ENCODE measurements around the gene TKFC. TPM values are rescaled to one million over a fixed set of nuclear protein-coding genes. Genes with fewer than 3 reads are reported as not detected.

The TKFC gene
- total RNA-seq, 4 donors from 2014 or later: 6.7 to 14.8 (median 11.8) TPM

DNA sequence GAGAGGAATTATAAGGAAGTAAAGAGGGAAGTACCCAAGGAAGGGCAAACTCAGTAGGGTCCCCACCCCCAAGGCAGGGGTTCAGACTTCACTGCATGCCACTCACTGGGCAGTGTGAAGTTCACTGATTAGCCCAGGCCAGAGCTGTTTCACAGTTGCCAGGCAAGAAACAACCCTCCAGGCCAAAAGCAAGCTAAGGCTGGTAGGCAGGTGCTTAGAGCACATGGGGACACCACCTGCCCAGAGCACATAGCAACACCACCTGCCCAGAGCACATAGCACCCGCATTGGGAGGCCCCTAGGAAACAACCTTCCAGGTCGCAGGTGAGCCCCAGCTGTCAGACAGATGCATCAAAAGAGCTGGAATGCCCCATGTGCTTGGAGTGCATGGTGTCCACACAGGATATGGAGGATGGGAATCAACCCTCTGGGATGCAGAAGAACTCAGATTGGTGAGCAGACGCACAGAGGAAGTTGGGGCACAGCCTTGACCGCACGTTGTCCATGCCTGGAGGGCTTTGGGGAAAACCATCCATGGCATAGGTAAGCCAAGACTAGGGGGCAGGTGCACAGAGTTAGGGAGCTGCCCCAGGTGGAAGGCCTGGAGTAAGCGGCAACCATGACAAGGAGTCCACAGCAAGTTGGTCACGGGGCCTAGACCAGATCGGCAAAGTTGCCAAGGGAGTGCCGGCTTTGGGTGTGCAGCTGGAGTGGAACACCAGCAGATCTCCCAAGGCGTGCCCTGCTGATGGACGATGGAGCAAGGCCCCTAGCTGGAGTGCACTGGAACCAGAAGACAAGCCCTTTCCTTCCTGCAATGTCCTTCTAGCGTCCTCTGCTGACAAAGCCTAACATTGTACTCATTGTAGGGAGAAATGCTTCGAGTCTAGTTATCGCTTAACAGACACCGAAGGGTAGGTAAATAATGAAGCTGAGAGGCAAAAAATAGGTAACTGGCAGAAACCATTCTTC lies 51.5 kb downstream of the TKFC start:
- no peak for DNase-seq
- H3K4me1 ChIP-seq: peaks cover under 1 to 6% of the 10 kb centered on the region in 2 donors
- in situ Hi-C loops (cut with MboI; ENCODE audit: low sequenced_read_pairs in 4 of 4) (loop anchor here (5.0 kb wide), 1 partner anchor 47 kb away; no protein-coding TSS in a partner anchor), intact Hi-C loops (cut with DNase I; ENCODE audit: low total_unique reads) (loop anchor here (1.0 kb wide), 1 partner anchor 48 kb away; no protein-coding TSS in a partner anchor)
- no peaks in the 10 kb centered on the region for H3K9me3 ChIP-seq
- ATAC-seq: peak in 1 of 2 donors; percentile 17
- no peak overlapping the region for H3K4me3 ChIP-seq
- H3K27me3 ChIP-seq: no peaks in the 10 kb centered on the region
- TF ChIP-seq, protein P1, sequence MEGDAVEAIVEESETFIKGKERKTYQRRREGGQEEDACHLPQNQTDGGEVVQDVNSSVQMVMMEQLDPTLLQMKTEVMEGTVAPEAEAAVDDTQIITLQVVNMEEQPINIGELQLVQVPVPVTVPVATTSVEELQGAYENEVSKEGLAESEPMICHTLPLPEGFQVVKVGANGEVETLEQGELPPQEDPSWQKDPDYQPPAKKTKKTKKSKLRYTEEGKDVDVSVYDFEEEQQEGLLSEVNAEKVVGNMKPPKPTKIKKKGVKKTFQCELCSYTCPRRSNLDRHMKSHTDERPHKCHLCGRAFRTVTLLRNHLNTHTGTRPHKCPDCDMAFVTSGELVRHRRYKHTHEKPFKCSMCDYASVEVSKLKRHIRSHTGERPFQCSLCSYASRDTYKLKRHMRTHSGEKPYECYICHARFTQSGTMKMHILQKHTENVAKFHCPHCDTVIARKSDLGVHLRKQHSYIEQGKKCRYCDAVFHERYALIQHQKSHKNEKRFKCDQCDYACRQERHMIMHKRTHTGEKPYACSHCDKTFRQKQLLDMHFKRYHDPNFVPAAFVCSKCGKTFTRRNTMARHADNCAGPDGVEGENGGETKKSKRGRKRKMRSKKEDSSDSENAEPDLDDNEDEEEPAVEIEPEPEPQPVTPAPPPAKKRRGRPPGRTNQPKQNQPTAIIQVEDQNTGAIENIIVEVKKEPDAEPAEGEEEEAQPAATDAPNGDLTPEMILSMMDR (IDR thresholded peaks at IDR 0.05 in 4 of 5, conservative IDR thresholded peaks at IDR 0.05 in 1 of 5): no peak
- H3K27ac ChIP-seq: no peak overlapping the region
- no peaks in the 10 kb centered on the region for H3K36me3 ChIP-seq

DNA sequence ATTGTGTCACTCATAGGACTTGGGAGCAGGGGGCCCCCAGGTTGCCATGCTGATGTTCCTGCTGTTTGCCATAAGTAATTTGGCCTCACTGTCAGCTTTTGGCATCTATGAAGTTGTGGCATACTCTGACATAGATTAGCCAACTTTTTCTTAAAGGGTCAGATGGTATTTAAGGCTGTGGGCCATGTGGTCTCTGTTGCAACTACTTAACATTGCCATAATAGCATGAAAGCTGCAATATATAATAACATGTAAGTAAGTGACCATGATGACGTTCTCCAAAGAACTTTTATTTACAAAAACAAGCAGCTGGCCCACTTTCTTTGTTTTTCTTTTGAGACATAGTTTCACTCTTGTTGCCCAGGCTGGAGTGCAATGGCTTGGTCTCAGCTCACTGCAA lies 57.1 kb downstream of the TKFC start:
- Histone ChIP-seq H3K4me1 (peaks cover 15 to 18% of the 10 kb centered on the region in 2 donors), H3K27ac (no peak overlapping the region), H3K9me3 (no peaks in the 10 kb centered on the region), H3K36me3 (peaks cover 0 to 12% of the 10 kb centered on the region in 2 donors), H3K27me3 (no peaks in the 10 kb centered on the region), H3K4me3 (no peak overlapping the region)
- intact Hi-C loops (cut with DNase I; ENCODE audit: low total_unique reads): no loop called here
- TF ChIP-seq POLR2A (IDR thresholded peaks at IDR 0.05): no peak
- in situ Hi-C loops (cut with MboI; ENCODE audit: low sequenced_read_pairs in 4 of 4): no loop called here
- ATAC-seq (no peak), DNase-seq (no peak)

DNA sequence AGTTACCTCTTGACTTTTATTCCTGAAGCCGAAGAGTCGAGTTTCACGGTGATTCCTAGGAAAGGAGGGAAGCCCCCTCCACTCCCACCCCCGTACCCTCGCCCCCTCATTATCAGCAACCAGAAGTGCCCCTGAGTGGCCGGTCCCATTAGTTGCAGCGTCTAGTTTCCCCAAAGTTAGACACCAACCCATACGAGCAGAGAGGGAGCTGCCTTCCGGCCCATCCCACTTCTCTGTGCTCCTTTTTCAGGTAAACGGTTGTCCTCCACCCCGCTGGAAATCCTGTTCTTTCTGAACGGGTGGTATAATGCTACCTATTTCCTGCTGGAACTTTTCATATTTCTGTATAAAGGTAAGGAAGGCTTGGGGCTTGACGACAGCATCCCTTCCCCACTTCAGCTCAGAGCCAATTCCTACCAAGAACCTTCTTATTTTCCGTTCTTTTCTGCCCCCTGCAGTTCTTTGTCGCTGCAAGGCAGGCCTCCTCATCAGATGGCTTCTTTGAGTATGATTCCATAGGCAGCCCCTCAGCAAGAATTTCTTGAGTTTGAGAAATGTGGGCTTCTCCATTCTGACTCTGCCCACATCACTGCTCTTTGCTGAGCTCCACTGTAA lies 60.1 kb downstream of the TKFC start:
- in situ Hi-C loops (cut with MboI; ENCODE audit: low sequenced_read_pairs in 4 of 4): no loop called here
- H3K27ac ChIP-seq: peak overlapping the region; percentile 76 to 89 (median 86)
- H3K4me1 ChIP-seq: peaks cover 9 to 18% of the 10 kb centered on the region in 2 donors
- peak overlapping the region; percentile 89 to 93 (median 92) for H3K4me3 ChIP-seq
- H3K36me3 ChIP-seq: peaks cover 0 to 32% of the 10 kb centered on the region in 2 donors
- no peaks in the 10 kb centered on the region for H3K9me3 ChIP-seq
- intact Hi-C loops (cut with DNase I; ENCODE audit: low total_unique reads): loop anchor here (1.0 kb wide), 1 partner anchor 37 kb away; the partner anchor contains the start of gene SDHAF2
- ATAC-seq: peak in 1 of 2 donors; percentile 37
- no peaks in the 10 kb centered on the region for H3K27me3 ChIP-seq
- no peak for DNase-seq
- no peak for TF ChIP-seq POLR2A (IDR thresholded peaks at IDR 0.05)
- TF ChIP-seq, protein P1 (IDR thresholded peaks at IDR 0.05 in 4 of 5, conservative IDR thresholded peaks at IDR 0.05 in 1 of 5): no peak

Other genes starting within 250 kb of the TKFC start
- gene CD5, start 230.7 kb upstream of the TKFC start, total RNA-seq: under 1 TPM in 2 of 4 donors, not detected in 2; 0.46 to 0.53 TPM
- gene VPS37C, start 171.8 kb upstream of the TKFC start, total RNA-seq: 10 to 100 TPM; 17.7 to 27.1 (median 23.5) TPM
- not detected for gene PGA3, start 129.7 kb upstream of the TKFC start, total RNA-seq
- gene PGA4, start 110.9 kb upstream of the TKFC start, total RNA-seq: 1 to 10 TPM in 2 of 4 donors, not detected in 2; 1.6 to 1.9 TPM
- gene PGA5, start 92.1 kb upstream of the TKFC start, total RNA-seq: not detected
- 1 to 10 TPM in 1 of 4 donors, under 1 TPM in 3; 0.31 to 1.5 (median 0.67) TPM for gene VWCE, start 37.9 kb upstream of the TKFC start, total RNA-seq
- gene DDB1, start 123 bp upstream of the TKFC start, total RNA-seq: 100 to 1,000 TPM; 175 to 215 (median 189) TPM
- gene CYB561A3, start 28.7 kb downstream of the TKFC start, total RNA-seq: 10 to 100 TPM; 23.7 to 56.6 (median 26.4) TPM
- 10 to 100 TPM in 3 of 4 donors, 1 to 10 TPM in 1; 9.4 to 18.4 (median 13.9) TPM for gene TMEM138, start 29.1 kb downstream of the TKFC start, total RNA-seq
- 1 to 10 TPM; 2.6 to 8.5 (median 5.2) TPM for gene TMEM216, start 59.4 kb downstream of the TKFC start, total RNA-seq
- 100 to 1,000 TPM in 1 of 4 donors, 10 to 100 TPM in 3; 38.9 to 180 (median 42.5) TPM for gene CPSF7, start 96.7 kb downstream of the TKFC start, total RNA-seq
- gene SDHAF2, start 96.9 kb downstream of the TKFC start, total RNA-seq: 10 to 100 TPM; 32.1 to 84.4 (median 53.8) TPM
- 1 to 10 TPM in 1 of 4 donors, under 1 TPM in 1, not detected in 2; 0.13 to 1.0 TPM for gene LRRC10B, start 175.5 kb downstream of the TKFC start, total RNA-seq
- 1 to 10 TPM in 2 of 4 donors, under 1 TPM in 2; 0.68 to 4.9 (median 1.4) TPM for gene SYT7, start 247.8 kb downstream of the TKFC start, total RNA-seq